NCI-H345 treated with DMSO at 0.1 percent for 48 hours (cell line): Measurements from ENCODE around the gene PREP.
A peak's percentile ranks its signal among the peaks of the same experiment; 100 is the strongest.
"Not testable (repeated sequence)": the region's sequence is repeated elsewhere in the genome, so short reads cannot be mapped to it uniquely, and the experiment has no call there.

ENCODE experiments used
- DNase-seq: peaks from one replicate; lab custom pipeline; 2025; ENCODE audit not compliant: unreplicated experiment; lab: John Stamatoyannopoulos, UW

The PREP gene

DNA sequence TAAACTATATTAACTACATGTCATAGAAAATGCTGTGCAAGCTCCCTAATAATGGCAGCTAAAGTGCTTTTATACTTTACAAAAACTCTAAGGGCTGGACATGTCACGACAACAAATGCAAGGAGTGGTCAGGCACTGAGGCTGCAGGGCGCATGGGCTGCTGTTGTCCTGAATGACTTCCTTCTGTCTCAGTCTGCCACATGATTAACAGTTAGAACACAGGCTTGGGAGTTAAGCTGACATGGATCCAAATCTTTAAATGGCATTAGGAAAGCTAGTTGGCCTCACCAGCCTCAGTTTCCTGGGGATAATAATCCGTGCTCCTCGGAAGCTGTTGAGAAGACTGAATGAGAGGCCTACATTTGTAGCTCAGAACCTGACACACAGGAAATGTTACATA is 57.4 kb downstream of the PREP start:
- DNase-seq: no peak

DNA sequence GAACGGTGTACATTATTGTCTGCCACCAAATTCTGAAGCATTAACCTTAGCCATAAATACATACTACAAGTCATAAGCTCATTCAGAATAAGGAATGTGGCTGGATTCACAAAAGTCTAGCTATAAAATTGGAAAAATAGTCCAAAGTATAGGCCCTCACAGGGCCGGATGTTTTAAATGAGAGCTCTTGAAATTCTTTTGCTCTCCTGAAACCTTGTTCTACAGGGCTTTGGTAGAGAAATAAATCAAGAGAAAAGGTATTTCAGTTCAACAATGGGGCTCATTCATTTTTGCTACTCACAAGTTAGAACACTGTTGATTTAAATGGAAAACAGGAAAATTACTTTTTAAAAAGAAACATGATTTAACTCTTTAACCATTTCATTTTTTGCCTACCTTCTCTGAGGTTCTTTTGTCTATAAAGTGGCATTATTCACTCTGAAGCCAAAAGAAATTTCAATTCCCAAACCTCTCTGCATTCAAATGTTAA is 58.0 kb downstream of the PREP start:
- DNase-seq: no peak

GRCh38 chr6:105338350-105338983 is 64.4 kb downstream of the PREP start:
- DNase-seq: not testable (repeated sequence)

- no peak for DNase-seq
Observed at GRCh38 chr6:105336986-105337385, 65.9 kb downstream of the PREP start.

DNA sequence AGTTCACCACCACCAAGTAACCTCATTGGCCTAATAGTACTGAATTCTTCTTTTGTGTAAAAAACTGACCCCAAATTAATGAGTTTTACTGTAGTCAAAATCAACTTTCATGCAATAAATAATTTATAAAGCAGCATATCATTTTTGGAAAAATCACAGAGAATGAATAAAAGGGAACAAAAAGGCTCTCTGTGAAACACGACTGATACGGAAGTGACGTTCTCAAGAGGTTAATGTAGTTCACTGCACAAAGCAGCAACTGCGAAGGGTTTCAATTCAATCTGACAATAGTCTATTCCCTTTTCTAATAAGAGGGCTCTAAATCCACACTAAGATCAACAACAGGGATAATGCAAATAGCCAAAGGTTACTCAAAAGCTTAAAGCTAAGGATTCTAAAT is 70.3 kb downstream of the PREP start:
- no peak for DNase-seq

DNA sequence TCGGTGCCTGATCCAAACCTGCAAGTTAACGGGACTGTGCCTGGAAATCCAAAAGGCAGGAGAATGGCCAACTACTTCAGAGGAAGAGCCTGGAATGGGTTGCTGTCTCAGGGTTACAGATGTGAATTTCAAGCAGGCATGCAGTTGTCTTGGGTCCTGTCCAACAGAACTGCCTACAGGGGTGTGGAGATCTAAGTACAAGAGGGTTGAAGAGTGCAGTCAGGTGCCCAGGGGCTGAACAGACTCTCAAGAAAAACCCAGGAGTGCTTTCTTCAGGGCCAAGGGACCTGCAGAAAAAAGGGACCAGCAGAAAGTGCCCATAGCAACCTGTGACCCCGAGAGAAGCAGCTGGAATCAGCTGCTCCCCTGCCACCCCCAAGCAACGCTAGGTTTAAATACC is 71.0 kb downstream of the PREP start:
- no peak for DNase-seq

GRCh38 chr6:105330913-105331312 is 72.0 kb downstream of the PREP start:
- DNase-seq: no peak

DNA sequence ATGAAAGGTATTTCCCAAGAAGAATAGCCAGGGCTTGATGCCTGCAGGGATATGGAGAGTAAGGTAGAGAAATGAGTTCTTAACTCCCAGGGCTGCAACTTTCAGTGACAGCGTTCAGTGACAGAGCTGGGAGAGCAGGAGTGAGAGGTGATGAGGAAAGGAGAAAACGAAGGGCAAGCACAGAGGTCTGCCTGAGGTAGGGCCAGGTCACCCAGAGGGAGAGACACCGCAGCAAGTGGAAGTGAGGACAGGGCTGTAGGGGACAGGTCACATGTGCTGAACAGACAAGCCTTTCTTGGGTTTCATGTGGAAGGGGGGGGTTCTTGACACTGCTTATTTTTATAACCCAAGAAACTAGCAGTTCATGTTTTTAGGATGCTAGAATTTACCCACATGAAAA is 72.5 kb downstream of the PREP start:
- no peak for DNase-seq

DNA sequence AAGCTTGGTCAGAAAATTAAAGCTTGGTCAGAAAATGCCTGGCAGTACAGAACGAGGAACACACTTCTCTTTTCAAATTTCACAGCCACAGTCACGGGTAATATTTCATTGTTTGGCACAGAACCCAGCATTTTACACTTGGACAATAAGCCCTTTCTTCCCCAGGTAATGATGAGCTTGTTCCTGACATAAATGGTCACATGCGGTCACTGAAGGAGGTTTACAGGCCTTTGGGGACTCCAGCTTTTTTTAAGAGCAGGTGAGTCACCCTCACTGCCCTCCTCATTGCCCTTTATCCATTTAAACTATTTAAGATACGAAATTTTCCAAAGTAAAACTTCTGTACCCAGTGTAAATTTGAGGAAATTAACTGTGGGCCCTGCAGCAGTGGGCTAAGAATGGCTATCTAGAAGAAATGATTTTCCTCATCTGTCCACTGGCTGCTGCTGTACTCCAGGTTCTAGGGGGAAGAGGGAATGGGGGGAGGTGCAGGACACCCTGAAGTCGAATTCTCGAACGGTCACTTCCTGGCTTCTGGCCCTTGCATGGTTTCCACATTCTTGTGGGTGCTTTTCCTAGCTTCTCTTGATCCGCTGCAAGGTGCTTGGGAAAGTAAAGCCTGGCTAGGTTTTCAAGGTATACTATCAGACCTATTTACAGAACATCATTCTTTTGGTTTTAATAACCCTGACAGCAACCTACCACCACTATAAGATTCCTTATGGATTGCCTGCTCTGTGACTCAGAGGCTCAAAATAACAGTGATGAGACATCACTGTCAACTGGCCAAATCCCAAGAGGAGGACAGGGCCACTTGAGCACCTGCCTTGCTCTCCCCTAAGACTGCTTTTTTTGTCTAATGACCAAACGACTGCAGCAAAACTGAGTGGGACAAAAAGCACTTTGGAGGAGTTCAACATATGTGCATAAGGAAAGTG is 75.8 kb downstream of the PREP start:
- no peak for DNase-seq

DNA sequence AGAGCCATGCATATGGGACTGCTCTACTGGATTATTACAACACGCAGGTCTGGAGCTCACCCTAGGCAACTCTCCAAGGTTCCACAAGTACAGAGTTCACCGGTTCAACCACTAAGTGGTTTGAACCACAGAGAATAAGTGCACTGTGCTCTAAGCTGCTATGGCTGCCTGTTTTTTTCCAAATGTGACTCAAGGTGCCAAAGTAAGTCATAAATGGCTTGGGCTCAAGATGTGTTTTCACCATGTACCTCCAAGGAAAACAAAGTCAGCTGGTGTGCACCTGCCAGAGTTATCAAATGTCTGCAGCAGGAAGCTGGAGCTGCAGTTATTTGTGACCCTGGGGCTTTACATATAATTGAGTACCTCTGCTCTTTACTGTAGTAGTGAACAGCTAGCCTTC is 76.7 kb downstream of the PREP start:
- DNase-seq: no peak

GRCh38 chr6:105324386-105324950 is 78.4 kb downstream of the PREP start:
- no peak for DNase-seq

DNA sequence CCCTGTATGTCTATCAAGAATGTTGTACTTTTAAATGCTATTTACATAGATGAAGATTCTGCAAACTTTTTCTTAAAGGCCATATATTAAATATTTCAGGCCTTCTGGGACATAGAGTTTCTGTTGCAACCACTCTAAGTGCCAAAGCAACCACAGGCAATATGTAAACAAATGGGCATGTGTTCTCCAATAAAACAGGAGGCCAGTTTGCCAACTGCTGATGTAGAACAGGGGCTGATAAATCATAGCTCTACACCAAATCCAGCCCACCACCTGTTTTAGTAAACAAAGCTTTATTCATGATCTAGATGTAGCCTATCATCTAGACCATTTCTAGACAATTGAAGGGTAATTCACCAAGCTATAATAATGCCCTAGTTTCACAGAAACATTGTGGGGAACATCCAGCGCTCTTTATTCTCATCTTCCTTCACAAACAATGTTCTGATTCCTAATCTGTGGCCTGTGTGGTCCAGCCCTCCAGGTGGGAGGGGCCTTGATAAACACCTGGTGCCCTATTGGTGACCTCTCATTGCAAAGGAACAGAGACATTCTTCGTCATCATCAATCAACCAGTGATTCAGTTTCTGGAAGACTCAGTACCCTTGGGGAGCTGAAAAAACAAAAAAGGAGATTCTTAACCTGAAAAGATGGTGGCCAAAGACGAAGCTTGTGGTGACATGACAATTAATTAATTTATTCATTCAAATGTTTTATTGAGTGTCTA is 80.2 kb downstream of the PREP start:
- no peak for DNase-seq

DNA sequence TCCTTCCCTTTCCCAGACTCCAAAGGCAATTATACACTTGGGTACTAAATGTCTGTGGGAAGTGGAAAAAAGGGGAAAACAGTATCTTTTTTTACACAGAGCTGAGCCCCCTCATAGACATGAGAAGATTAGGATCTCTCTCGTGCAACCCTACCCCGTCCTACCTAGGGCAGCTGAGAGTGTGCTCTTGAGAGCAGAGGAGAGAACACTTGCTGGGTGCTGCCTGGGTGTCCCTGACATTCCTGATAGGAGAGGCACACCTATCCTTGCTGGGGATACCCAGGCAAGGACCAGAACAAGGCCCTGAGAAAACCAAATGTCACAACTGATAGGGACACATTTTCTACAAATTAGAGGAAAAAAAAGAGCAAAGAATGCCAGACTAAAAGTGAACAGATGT is 81.2 kb downstream of the PREP start:
- no peak for DNase-seq

- DNase-seq: peak; percentile 86
Observed at GRCh38 chr6:105321207-105321606, 81.7 kb downstream of the PREP start.

GRCh38 chr6:105320765-105321164 is 82.1 kb downstream of the PREP start:
- peak; percentile 89 for DNase-seq

DNA sequence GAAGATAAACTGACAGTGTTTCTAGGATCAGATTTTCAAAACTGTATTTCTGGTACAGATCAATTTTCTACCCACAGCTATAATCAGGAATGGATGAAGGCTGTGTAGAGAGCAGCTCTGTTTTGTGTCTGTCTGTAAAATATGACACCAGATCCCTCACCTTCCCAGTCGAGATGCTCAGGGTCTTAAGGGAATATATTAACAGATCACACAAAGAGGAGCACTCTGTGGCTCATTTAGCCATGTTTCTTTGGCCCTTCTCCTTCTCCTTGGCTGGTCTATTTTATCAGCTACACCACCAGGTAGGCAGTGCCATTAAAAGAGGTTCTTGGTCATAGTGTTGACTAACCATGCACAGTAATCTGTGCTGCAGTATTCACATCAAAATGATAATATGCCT is 82.6 kb downstream of the PREP start:
- no peak for DNase-seq

- DNase-seq: no peak
Observed at GRCh38 chr6:105319331-105319730, 83.6 kb downstream of the PREP start.

- DNase-seq: no peak
Observed at GRCh38 chr6:105318660-105319059, 84.2 kb downstream of the PREP start.

DNA sequence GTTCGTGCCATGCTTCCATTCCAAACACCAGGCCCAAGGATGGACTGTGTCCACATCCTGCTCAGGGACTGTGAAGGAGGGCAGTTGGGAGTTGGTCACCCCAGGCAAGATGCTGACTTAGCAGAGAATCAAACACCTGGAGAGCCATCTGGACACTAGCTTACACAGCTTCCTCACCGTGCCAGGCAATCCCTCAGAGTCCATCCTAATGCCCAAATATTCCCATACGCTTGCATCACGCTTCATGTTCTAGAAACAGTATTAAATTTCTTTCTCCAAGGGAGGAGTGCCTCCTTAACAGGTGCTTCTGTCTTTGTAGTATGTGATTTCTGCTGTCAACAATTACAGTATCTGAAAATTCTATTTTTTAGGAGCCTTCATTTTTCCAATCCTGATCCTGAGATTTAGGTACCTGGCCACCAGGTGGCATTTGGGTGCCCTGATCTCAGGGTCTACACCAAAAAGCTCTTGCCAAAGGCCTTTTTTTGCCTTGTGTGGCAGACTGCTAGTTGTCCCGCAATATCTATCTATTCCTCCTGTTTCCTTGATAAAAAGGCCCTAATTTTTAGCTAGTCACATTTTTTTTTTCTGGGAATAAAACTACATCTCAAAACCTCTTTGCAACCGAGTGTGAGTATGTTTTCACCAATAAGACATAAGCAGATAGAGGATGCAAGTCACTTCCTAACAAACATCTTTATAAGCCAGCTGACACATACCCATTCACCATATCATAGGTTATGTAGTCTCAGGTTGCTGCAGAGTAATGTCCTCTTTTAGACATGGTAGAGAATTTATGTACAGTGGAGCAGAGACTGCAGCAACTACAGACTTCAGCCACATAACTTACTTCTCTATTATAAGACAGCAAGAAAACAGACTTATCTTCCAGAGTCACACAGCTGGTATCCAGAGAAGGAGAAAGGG is 85.0 kb downstream of the PREP start:
- no peak for DNase-seq

DNA sequence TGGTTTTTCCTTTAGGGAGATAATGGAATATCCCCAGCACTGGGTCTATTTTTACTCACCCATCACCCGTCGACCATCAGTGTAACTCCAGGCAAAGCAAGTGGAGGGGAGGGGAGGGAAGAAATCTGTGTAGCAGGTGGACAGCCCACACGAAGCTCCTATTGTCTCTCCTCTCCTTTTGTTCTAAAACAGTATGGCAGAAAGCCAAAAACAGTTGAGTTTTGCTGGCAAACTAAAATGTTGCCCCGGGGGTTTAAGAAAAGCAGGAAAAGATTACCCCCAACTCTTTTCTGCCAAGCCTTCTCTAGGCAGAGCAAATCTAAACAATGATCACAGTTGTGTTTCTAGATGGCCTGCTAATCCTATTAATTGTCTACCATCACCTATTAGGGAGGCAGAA is 89.7 kb downstream of the PREP start:
- DNase-seq: peak; percentile 91
